Sigmoid colon (tissue), 7 donors: Measurements from ENCODE around the gene GOLGA5. TPM values are rescaled to one million over a fixed set of nuclear protein-coding genes. Genes with fewer than 3 reads are reported as not detected.

Experiments
- DNase-seq: peaks from one replicate; pipeline ENCODE4 v3.0.0-alpha.2; 2019
- H3K27ac ChIP-seq, 4 donors: fragments of 200-600 bp; sonication (generic); one replicate each; pipeline ENCODE4 v1.5.1; 2016 to 2019; ENCODE audit warnings: mild to moderate bottlenecking in 1 of 4
- H3K27me3 ChIP-seq, 3 donors: fragments of 200-600 bp; sonication (generic); one replicate each; pipeline ENCODE4 v1.5.1; 2019; ENCODE audit warnings: mild to moderate bottlenecking in 1 of 3
- H3K36me3 ChIP-seq, 4 donors: fragments of 200-600 bp; sonication (generic); one replicate each; pipeline ENCODE4 v1.5.1; 2016 to 2019
- H3K4me1 ChIP-seq, 4 donors: fragments of 200-600 bp; sonication (generic); one replicate each; pipeline ENCODE4 v1.5.1; 2017 to 2019
- H3K4me3 ChIP-seq, 4 donors: fragments of 200-600 bp; sonication (generic); one replicate each; pipeline ENCODE4 v1.5.1; 2017 to 2019; ENCODE audit warnings: mild to moderate bottlenecking in 2 of 4, moderate library complexity in 1 of 4
- H3K9me3 ChIP-seq, 4 donors: fragments of 200-600 bp in 3 of 4; sonication (generic) in 3 of 4; one replicate each; pipeline versions ENCODE4 v1.5.1 to v1.6.1; 2013 to 2019
- CTCF ChIP-seq, 4 experiments: fragments of 450-650 bp in 3 of 4; fragments of 200-600 bp in 1 of 4; IDR thresholded peaks; one replicate each; pipeline ENCODE4 v1.5.1; 2016 to 2019; ENCODE audit warnings: antibody characterized with exemption in 4 of 4, mild to moderate bottlenecking in 3 of 4, moderate library complexity in 2 of 4
- EP300 ChIP-seq, 4 donors: sonication (generic); formaldehyde crosslinking; IDR thresholded peaks; one replicate each; pipeline ENCODE4 v1.6.1; 2017; ENCODE audit warnings: antibody characterized with exemption in 4 of 4
- POLR2A ChIP-seq, 2 donors: fragments of 450-650 bp; IDR thresholded peaks; one replicate each; pipeline ENCODE4 v1.6.1; 2016; ENCODE audit warnings: antibody characterized with exemption in 2 of 2, mild to moderate bottlenecking in 2 of 2, moderate library complexity in 2 of 2
- POLR2AphosphoS5 ChIP-seq, 4 donors: sonication (generic); formaldehyde crosslinking; IDR thresholded peaks; one replicate each; pipeline ENCODE4 v1.6.1; 2017; ENCODE audit warnings: antibody characterized with exemption in 4 of 4
- WGBS, 2 donors: extraction: QIAGEN DNeasy Blood & Tissue Kit; methylation state at CpG; one replicate each; pipeline ENCODE4 v1.1.7; 2013; 5-methylcytosine and 5-hydroxymethylcytosine counted together
- intact Hi-C: fragments of 100-400 bp; cut with DNase I; formaldehyde crosslinking; loops from one replicate; pipeline ENCODE4 v1.15.1; 2023
- polyA plus RNA-seq, 3 donors: library from polyadenylated mRNA; stranded (reverse); fragments of 200-250 nt; gene quantifications; one replicate each; pipeline ENCODE4 v1.2.3, GENCODE V29; 2013
- total RNA-seq, 4 donors: library from RNA; depleted of rRNA; stranded (reverse); fragments of >200 nt; gene quantifications; one replicate each; pipeline ENCODE4 v1.1.0, GENCODE V29; 2016
- donor health status: healthy with polysubstance abuse.
- donor health status: Bipolar disorder and iron deficiency.
- donor health status: healthy.

GOLGA5 gene
- total and polyA plus RNA-seq, 7 donors: 23.0 to 57.8 (median 36.0) TPM

DNA sequence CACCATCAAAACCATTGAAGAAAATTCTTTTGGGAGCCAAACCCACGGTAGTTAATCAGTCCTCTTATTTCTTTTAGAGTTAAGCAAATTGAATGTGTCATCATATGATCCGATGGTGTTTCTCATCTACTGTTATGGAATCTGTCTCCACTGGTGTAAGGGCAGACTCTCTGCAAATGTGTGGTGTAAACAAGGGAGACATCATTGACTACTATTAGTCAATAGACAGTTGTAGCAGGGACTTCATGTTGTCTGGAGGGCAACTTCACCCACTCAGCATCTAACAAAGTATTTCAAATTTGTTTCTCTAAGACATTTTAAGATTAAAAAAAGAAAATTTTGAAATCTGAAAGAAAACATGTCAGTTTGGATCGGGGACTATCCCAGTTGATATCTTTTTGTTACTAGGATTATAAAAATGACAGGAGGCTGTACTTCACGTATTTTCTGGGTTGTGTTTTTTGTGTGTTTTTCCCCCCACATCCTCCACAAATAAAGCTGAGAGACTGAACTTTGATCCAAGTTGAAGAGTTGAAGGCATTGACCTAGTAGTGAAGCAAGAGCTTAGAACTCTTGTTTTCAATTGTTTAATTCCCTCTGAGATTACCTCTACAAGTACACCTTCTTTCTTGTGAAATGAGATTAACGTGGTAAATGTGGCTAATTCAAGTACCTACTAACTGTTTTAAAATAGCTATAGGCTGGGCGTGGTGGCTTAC lies 4.0 kb downstream of the GOLGA5 start:
- WGBS, 2 donors: 75 to 86% methylated on average over 6 of the region's 6 CpGs
- TF ChIP-seq EP300 (IDR thresholded peaks at IDR 0.05) (no peak), POLR2AphosphoS5 (IDR thresholded peaks at IDR 0.05) (no peak), CTCF (IDR thresholded peaks at IDR 0.05) (no peak), POLR2A (IDR thresholded peaks at IDR 0.05) (no peak)
- Histone ChIP-seq H3K4me3 (no peak overlapping the region), H3K4me1 (peaks cover 0 to 57% (median 37%) of the 10 kb centered on the region in 4 donors), H3K36me3 (peaks cover 4 to 20% (median 12%) of the 10 kb centered on the region in 4 donors), H3K27ac (no peak overlapping the region), H3K9me3 (no peaks in the 10 kb centered on the region), H3K27me3 (no peaks in the 10 kb centered on the region)
- no peak for DNase-seq
- intact Hi-C loops: loop anchor here (10.0 kb wide), 1 partner anchor 283 kb away; the partner anchor contains the start of gene RIN3

DNA sequence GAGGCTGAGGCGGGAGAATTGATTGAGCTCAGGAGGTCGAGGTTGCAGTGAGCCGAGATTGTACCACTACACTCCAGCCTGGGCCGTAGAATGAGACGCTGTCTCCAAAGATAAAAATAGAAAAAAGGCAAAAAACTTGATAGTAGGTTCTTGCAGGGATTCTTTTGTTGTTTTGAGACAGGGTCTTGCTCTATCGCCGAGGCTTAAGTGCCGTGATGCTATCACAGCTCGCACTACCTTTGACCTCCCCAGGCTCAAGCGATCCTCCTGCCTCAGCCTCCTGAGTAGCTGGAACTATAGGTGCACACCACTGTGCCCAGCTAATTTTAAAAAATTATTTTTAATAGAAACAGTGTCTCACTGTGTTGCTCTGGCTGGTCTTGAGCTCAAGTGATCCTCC lies 4.7 kb downstream of the GOLGA5 start:
- DNase-seq: no peak
- Histone ChIP-seq H3K36me3 (peaks cover 4 to 20% (median 12%) of the 10 kb centered on the region in 4 donors), H3K27ac (no peak overlapping the region), H3K4me1 (peaks cover 0 to 54% (median 36%) of the 10 kb centered on the region in 4 donors), H3K27me3 (no peaks in the 10 kb centered on the region), H3K4me3 (no peak overlapping the region), H3K9me3 (no peaks in the 10 kb centered on the region)
- TF ChIP-seq POLR2A (IDR thresholded peaks at IDR 0.05) (no peak), POLR2AphosphoS5 (IDR thresholded peaks at IDR 0.05) (no peak), CTCF (IDR thresholded peaks at IDR 0.05) (no peak), EP300 (IDR thresholded peaks at IDR 0.05) (no peak)
- WGBS, 2 donors: 86 to 88% methylated on average over 10 of the region's 10 CpGs
- intact Hi-C loops: loop anchor here (10.0 kb wide), 1 partner anchor 284 kb away; the partner anchor contains the start of gene RIN3

- 85 to 90% methylated on average over 1 of the region's 1 CpG for WGBS, 2 donors
- no peak for TF ChIP-seq EP300 (IDR thresholded peaks at IDR 0.05)
- TF ChIP-seq CTCF (IDR thresholded peaks at IDR 0.05): no peak
- TF ChIP-seq POLR2A (IDR thresholded peaks at IDR 0.05): no peak
- TF ChIP-seq POLR2AphosphoS5 (IDR thresholded peaks at IDR 0.05): no peak
- no peak overlapping the region for H3K27ac ChIP-seq
- no peak overlapping the region for H3K4me3 ChIP-seq
- H3K27me3 ChIP-seq: no peaks in the 10 kb centered on the region
- H3K4me1 ChIP-seq: peaks cover 0 to 53% (median 32%) of the 10 kb centered on the region in 4 donors
- intact Hi-C loops: no loop called here
- no peak for DNase-seq
- no peaks in the 10 kb centered on the region for H3K9me3 ChIP-seq
- peaks cover 4 to 20% (median 12%) of the 10 kb centered on the region in 4 donors for H3K36me3 ChIP-seq
These were observed 5.9 kb downstream of the GOLGA5 start for GRCh38 chr14:92800012-92800411.

DNA sequence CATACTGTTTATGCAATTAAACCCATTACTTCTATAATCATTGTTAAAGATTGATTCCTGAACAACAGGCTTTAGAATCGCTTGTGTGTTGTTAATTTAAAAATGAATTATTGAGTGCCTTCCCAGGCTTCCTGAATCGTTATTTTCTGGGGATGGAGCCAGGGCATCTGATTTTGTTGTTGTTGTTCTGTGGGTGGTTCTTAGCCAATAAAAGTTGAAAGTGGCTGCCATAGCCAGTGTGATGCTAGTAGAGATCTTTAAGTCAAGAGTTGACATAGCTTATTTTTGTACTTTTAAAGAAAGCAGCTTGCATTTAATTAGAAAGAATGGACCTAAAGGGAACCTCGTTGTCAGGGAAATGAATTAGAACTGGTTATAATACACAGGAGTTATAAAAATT lies 6.4 kb downstream of the GOLGA5 start:
- intact Hi-C loops: no loop called here
- no peaks in the 10 kb centered on the region for H3K9me3 ChIP-seq
- no peak for TF ChIP-seq EP300 (IDR thresholded peaks at IDR 0.05)
- no peak for TF ChIP-seq POLR2AphosphoS5 (IDR thresholded peaks at IDR 0.05)
- no peak for TF ChIP-seq POLR2A (IDR thresholded peaks at IDR 0.05)
- TF ChIP-seq CTCF (IDR thresholded peaks at IDR 0.05): no peak
- H3K27me3 ChIP-seq: no peaks in the 10 kb centered on the region
- peaks cover 0 to 53% (median 27%) of the 10 kb centered on the region in 4 donors for H3K4me1 ChIP-seq
- H3K27ac ChIP-seq: no peak overlapping the region
- WGBS, 2 donors: 59 to 73% methylated on average over 3 of the region's 3 CpGs
- peaks cover 4 to 20% (median 12%) of the 10 kb centered on the region in 4 donors for H3K36me3 ChIP-seq
- no peak overlapping the region for H3K4me3 ChIP-seq
- no peak for DNase-seq
